HG03159 (cell line): ENCODE results near the gene DCUN1D3.
"Not testable (repeated sequence)": the region's sequence is repeated elsewhere in the genome, so short reads cannot be mapped to it uniquely, and the experiment has no call there.

ENCODE experiments used
- ATAC-seq: cut with Tn5 transposase; IDR thresholded peaks from one replicate; pipeline ENCODE4 v1.9.1; 2021; ENCODE audit warnings: mild to moderate bottlenecking, moderate library complexity; ENCODE audit not compliant: unreplicated experiment

The DCUN1D3 gene

GRCh38 chr16:20866145-20866772, 33.9 kb downstream of the DCUN1D3 start:
- ATAC-seq = no peak

GRCh38 chr16:20865420-20866131, 34.6 kb downstream of the DCUN1D3 start:
- ATAC-seq = peak; percentile 57

DNA sequence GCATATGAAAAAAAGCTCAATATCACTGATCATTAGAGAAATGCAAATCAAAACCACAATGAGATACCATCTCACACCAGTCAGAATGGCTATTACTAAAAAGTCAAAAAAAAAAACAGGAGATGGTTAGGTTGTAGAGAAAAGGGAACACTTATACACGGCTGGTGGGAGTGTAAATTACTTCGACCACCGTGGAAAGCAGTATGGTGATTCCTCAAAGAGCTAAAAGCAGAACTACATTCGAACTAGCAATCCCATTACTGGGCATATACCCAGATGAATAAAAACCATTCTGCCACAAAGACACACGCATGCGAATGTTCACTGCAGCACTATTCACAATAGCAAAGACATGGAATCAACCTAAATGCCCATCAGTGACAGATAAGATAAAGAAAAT, 35.8 kb downstream of the DCUN1D3 start:
- ATAC-seq = not testable (repeated sequence)

- ATAC-seq = no peak
Measured at GRCh38 chr16:20862162-20862960, 37.8 kb downstream of the DCUN1D3 start.

DNA sequence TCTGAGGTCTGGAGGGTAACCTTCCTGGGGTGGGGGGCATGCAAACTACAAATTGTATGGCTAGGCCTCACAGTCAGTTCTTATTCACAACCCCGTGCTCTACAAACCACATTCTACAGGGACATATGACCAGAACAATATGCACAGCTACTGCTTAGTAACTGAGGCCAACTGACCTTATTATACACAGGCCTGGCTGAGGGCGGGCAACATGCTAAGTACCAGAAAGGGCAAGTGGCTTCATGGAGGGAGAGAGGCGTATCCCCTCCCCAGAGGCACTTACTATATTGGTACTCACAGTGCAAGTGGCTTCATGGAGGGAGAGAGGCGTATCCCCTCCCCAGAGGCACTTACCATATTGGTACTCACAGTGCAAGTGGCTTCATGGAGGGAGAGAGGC, 39.2 kb downstream of the DCUN1D3 start:
- not testable (repeated sequence) for ATAC-seq

- ATAC-seq = no peak
Measured at GRCh38 chr16:20860361-20860760, 39.8 kb downstream of the DCUN1D3 start.

DNA sequence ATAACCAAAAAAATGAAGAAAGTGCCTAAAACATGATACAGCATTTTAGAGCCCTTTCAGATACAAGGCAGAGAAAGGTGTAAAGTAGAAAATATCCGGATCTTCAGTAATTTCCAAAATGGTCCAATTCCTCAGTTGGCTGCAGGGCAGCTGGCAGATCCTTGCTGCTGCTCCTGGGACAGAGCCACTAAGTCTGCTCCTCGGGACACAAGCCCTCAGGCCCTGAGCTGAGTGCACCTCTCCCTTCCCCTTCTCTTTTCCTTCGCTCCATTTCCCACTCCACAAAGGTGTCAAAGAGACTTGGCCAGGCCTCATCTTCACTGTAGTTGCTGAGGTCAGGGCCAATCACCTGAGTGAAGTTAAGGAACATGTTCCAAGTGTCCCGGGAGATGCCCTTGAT, 40.5 kb downstream of the DCUN1D3 start:
- no peak for ATAC-seq

DNA sequence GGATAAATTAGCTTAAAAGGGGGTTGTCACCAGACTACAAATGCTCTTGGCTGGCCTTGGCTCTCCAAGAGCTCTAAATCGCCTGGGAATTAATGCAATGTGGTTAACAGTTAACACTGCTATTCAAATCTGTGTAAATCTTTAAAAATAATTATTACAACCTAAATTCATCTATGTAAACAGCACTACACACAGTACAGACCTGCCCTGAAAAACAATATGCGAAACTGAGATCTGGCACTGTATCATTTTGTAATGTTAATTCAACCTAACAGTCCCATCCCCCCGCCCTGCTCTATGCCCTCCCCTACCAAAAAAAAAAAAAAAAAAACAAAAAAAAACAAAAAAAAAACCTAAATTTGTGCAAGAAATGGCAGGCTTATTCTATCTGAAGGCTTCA, 40.9 kb downstream of the DCUN1D3 start:
- no peak for ATAC-seq

GRCh38 chr16:20857281-20857680, 42.9 kb downstream of the DCUN1D3 start:
- ATAC-seq = no peak

DNA sequence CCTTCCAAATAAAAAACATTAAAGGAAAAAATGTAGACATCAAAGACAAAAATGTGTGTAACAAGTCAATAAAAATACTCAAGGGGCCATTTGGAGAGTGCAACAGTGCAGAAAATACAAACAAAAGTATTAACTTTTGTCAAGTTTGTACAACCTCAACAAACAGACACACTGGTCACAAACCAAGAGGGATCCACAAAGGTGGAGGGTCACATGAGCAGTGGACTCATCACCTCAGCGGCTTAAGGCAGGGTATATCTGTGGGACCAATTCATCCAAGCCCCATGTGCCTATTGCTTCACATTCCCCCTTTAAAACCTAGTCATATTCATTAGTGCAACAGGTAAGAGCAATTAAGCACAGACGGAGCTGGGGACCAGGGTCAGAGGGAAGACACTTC, 45.2 kb downstream of the DCUN1D3 start:
- ATAC-seq = no peak

GRCh38 chr16:20853981-20854620, 46.1 kb downstream of the DCUN1D3 start:
- no peak for ATAC-seq

- ATAC-seq = no peak
Measured at GRCh38 chr16:20853143-20853542, 47.0 kb downstream of the DCUN1D3 start.

GRCh38 chr16:20851601-20852000, 48.6 kb downstream of the DCUN1D3 start:
- no peak for ATAC-seq

DNA sequence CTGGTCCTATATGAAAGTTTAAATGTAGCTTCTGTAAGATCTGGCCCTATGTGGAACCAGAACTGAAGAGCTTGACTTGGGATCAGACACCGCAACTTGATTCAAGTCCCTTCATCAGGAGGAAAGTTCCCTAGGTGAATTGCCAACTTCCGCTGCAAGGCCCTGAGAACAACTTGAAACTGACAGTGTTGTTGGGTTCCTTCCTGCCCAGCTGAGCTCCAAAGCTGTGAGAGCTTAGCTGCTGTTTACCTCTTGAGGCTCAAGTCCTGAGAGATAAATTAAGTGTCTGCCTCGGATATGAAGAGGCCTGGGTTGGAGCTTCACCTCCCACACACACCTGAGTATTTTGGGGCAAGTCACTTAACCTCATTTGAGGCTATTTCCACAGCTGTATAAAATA, 49.2 kb downstream of the DCUN1D3 start:
- ATAC-seq = no peak

- no peak for ATAC-seq
Measured at GRCh38 chr16:20849589-20850390, 50.4 kb downstream of the DCUN1D3 start.

DNA sequence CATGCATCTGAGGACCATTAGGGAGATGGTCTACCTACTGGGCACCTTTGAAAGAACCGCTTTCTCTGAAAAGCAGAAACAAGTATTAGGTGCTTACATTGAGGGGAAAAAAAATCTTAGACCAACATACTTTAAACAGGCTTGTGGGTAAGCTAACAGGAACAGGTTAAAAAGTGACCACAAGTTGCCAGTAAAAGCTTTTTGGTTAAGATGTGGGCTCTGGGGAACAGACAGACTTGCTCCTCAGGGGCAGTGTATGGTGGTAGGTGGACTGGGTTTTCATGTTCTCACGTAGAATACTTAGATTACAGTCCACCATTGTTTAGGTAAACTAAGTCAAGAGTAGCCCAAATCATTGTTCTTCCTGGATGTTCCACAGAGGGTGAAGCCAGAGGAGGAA, 52.6 kb downstream of the DCUN1D3 start:
- ATAC-seq = no peak

DNA sequence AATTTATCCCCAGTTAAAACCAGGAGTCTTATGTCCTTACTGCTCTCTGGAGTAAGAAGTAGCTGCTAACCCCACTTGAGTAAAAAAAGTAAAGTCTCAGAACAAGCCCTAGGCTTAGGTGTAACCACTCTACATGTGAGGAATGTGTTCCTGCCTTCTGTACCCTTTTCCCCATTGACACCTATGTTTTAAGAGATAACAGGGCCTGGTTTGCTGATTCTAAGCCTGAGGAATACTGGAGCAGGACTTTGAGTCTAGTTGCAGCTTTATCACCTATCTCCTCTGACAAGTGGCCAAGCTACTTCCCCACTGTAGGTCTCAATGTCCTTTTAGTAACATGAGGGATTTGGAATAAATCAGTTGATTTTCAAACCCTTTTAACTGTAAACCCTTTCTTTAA, 53.6 kb downstream of the DCUN1D3 start:
- ATAC-seq = no peak

DNA sequence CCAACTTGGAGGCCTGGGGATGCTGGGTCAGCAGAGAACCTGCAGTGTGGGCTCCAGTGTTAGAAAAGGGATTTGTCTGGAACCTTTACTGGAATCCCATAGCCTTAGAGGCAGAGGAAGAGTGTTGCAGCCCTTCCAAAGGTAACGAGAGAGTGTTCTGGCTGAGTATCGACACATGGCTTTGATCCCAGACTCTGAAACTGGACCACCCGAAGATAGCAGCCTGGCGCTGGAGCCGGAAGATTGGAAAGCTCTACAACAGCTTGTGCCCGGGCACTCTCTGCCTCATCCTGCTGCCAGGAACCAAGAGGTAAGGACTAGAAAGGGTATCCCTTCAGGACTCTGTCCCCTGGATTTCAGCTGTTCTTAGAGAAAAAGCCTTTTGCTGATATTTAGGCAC, 54.1 kb downstream of the DCUN1D3 start:
- no peak for ATAC-seq

- no peak for ATAC-seq
Measured at GRCh38 chr16:20844588-20844987, 55.6 kb downstream of the DCUN1D3 start.

GRCh38 chr16:20844054-20844453, 56.1 kb downstream of the DCUN1D3 start:
- no peak for ATAC-seq

GRCh38 chr16:20839504-20839903, 60.7 kb downstream of the DCUN1D3 start:
- ATAC-seq = no peak
